Activated CD4-positive, alpha-beta T cell treated with anti-CD3 and anti-CD28 coated beads for 4 hours (primary cell): ENCODE results near the gene TRAT1.

ENCODE experiments used
- DNase-seq, 2 donors: peaks; one replicate each; pipeline ENCODE4 v3.0.0-alpha.2; 2020

Gene TRAT1

GRCh38 chr3:108862865-108863798, 40.5 kb downstream of the TRAT1 start:
- peak; percentile 12 to 22 for DNase-seq

GRCh38 chr3:108863799-108864135, 41.2 kb downstream of the TRAT1 start:
- no peak for DNase-seq

GRCh38 chr3:108877901-108878300, 55.3 kb downstream of the TRAT1 start:
- DNase-seq, result no peak

GRCh38 chr3:108879915-108880314, 57.3 kb downstream of the TRAT1 start:
- no peak for DNase-seq

- no peak for DNase-seq
These were observed 60.2 kb downstream of the TRAT1 start for GRCh38 chr3:108882762-108883161.

GRCh38 chr3:108883373-108883772, 60.8 kb downstream of the TRAT1 start:
- no peak for DNase-seq

GRCh38 chr3:108887121-108887520, 64.5 kb downstream of the TRAT1 start:
- DNase-seq, result no peak

GRCh38 chr3:108887777-108888176, 65.2 kb downstream of the TRAT1 start:
- no peak for DNase-seq

DNA sequence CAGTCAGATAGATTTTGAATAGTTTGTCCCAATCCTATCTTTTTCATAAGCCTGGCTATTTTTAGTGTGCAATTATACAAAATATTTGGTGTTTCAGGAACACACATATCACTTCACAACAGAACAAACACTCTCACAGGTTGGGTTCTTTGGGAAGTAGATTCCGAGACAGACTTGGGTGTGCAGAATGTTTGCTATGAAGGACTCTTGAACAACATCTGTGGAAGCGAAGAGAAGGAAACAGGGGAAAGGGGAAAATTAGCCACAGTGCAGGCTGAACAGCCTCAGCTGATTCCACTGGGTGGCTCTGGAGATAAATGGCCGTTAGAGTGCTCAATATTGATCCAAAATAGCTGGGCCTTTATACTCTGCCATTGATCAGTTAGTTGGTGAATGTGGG, 69.2 kb downstream of the TRAT1 start:
- DNase-seq, result no peak

- no peak for DNase-seq
These were observed 72.4 kb downstream of the TRAT1 start for GRCh38 chr3:108894981-108895380.

DNA sequence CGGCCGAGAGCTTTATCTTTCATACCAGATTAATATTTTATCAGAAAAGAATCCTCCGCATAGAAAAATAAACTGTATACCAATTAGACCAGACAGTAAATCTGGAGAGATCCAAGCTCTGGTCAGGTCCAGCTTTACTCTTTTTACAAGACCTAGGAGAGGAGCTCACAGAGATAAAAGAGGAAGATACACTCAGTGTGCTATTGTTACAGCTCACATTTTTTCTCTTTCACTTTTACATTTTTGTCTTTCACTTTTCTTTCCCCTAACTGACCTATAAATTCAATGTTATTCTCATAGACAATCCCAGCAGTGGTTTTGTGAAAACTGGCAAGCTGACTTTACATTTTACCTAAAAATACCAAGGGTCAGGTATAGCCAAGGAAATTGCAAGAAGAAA, 75.3 kb downstream of the TRAT1 start:
- no peak for DNase-seq

DNA sequence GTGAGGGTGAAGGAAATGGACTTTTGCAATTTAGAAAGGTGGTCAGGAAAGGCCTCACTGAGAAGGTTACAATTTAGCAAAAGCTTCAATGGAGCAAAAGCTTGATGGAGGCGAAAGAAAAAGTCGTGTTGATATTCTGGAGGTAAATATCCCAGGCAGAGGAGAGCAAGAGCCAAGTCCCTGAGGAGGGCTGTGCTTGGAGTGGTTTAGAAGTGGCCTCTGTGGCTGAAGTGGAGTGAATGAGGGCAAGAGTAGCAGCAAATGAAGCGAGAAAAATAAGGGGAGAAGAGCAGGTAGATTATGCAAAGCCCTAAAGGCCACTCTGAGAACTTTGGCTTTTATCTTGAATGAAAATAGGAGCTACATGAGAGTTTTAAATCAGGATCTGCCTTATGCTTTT, 76.9 kb downstream of the TRAT1 start:
- DNase-seq, result no peak
